ENCODE measurements around the gene RNU5D-1. TPM values are rescaled to one million over a fixed set of nuclear protein-coding genes. Genes with fewer than 3 reads are reported as not detected.

Gene RNU5D-1
- total RNA-seq, 4 donors from 2014 or later = not detected

DNA sequence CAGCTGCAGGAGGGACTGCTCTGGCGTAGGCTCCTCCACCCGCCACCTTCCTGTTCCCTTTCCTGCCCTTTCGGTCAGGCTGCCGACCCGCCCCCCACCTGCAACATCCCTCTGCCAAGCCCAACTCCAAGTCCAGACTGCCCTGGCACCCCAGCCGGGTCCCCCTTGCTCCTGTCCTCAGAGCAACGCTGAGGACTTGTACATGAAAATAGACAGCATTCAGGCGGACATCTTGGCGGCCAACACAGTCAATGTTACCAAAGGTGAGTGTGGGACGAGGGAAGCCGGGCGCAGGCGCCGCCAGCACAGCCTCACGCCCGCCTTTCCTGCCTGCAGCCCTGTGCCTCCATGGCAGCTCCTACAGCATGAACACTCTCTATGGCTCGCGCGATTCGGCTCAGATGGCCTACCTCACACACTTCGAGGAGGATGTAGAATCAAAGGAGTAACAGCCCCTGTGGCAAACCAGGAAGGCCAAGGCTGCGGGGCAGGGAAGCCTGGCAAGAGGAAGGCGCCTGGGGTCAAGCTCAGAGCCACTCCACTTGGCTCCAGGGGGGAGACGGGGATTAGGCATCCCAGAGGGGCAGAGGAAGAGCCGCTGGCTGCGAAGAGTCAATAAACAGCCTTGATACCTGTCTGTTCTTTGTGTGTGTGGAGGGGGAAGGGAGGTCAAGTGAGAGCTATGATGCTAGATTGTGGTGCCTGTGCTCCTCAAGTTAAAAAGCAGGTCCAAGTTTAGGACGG is 5.8 kb downstream of the RNU5D-1 start:
- H3K9me3 ChIP-seq = no peaks in the 10 kb centered on the region
- TF ChIP-seq, protein P1, sequence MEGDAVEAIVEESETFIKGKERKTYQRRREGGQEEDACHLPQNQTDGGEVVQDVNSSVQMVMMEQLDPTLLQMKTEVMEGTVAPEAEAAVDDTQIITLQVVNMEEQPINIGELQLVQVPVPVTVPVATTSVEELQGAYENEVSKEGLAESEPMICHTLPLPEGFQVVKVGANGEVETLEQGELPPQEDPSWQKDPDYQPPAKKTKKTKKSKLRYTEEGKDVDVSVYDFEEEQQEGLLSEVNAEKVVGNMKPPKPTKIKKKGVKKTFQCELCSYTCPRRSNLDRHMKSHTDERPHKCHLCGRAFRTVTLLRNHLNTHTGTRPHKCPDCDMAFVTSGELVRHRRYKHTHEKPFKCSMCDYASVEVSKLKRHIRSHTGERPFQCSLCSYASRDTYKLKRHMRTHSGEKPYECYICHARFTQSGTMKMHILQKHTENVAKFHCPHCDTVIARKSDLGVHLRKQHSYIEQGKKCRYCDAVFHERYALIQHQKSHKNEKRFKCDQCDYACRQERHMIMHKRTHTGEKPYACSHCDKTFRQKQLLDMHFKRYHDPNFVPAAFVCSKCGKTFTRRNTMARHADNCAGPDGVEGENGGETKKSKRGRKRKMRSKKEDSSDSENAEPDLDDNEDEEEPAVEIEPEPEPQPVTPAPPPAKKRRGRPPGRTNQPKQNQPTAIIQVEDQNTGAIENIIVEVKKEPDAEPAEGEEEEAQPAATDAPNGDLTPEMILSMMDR (IDR thresholded peaks at IDR 0.05) = no peak
- TF ChIP-seq POLR2A (IDR thresholded peaks at IDR 0.05) = no peak
- no peak for TF ChIP-seq EP300 (IDR thresholded peaks at IDR 0.05)
- WGBS, 2 donors = 83 to 86% methylated on average over 27 of the region's 27 CpGs
- peaks cover 0 to 13% (median 9%) of the 10 kb centered on the region in 4 donors for H3K4me1 ChIP-seq
- no peak overlapping the region for H3K4me3 ChIP-seq
- no peak overlapping the region for H3K27ac ChIP-seq
- no peaks in the 10 kb centered on the region for H3K36me3 ChIP-seq
- no peak for DNase-seq (ENCODE audit: low spot score in 2 of 2)
- H3K27me3 ChIP-seq = no peaks in the 10 kb centered on the region

DNA sequence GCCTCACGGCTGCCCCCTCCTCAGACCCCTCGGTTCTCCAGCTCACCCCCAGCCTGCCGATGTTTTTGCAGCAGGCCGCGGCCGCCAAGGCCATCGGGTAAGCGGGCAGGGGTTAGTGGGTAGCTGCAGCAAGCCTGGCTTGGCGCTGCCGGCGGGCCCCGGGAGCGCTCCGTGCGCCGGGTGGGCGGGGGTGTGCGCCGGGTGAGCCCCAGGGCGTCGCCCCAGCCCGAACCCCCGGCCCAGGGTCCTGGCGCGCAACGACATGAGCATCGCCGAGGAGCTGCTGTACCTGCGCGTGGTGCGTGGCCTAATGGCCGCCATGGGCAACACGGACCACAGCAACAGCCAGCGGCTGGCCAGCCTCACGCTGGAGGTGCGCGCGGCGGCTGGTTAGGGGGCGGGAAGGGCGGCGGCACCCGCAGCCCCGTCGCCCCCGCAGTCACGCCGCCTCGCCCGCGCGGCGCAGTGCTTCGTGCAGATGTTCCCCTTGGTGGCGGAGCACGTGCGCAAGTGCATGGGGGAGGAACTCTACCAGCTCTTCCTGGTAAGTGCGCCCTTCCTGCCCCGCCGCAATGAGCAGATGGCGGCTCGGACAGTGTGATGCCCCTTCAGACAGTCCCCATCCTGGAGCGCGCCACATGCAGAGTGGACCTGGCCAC is 6.5 kb downstream of the RNU5D-1 start:
- Histone ChIP-seq H3K9me3 (no peaks in the 10 kb centered on the region), H3K27ac (no peak overlapping the region), H3K4me3 (no peak overlapping the region), H3K36me3 (no peaks in the 10 kb centered on the region), H3K27me3 (no peaks in the 10 kb centered on the region), H3K4me1 (peaks cover 0 to 6% (median 3%) of the 10 kb centered on the region in 4 donors)
- DNase-seq (ENCODE audit: low spot score in 2 of 2) = no peak
- 80 to 85% methylated on average over 27 to 57 of the region's 64 CpGs for WGBS, 2 donors
- no peak for TF ChIP-seq EP300 (IDR thresholded peaks at IDR 0.05)

DNA sequence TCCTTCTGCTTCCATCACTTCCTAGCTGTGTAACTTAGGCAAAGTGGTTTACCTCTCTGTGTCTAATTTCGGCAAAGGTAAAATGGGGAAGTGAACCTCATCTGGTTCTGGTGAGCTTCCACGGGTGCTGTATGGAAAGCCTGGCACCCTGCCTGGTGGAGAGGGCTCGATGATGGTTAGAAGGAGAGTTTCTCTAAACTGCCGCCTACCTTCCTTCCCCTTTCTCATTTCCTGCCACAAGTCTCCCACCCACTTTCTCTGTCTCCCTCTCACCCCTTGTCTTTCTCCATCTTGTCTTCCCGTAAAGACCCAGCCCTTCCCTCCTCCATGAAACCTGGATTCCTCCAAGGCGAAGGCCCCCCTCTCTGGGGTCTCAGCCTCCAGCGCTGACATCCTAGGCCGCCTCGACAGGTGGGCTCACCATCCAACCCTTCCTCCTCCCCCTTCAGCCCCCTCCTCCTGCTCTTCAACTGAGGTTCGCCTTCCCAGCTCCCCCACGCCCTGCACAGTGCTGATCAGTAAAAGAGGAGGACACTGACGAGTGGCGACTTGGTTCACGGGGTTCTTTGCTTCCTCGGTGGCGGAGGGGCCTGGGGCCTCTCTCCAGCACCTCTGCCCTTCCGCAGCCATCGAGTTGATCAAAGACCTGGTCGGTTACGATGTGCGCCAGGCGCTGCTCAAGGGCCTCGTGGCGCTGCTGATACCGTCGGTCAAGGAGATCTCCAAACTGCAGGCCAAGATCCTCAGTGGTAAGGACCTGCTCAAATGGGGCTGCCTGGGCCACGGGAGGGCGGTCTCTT is 7.3 kb downstream of the RNU5D-1 start:
- H3K36me3 ChIP-seq = no peaks in the 10 kb centered on the region
- no peaks in the 10 kb centered on the region for H3K9me3 ChIP-seq
- DNase-seq (ENCODE audit: low spot score in 2 of 2) = peak in 1 of 2 donors; percentile 56
- no peaks in the 10 kb centered on the region for H3K27me3 ChIP-seq
- no peak overlapping the region for H3K27ac ChIP-seq
- TF ChIP-seq, protein P1 (IDR thresholded peaks at IDR 0.05) = no peak
- TF ChIP-seq POLR2A (IDR thresholded peaks at IDR 0.05) (no peak), EP300 (IDR thresholded peaks at IDR 0.05) (no peak)
- peaks cover 0 to 5% (median 0%) of the 10 kb centered on the region in 4 donors for H3K4me1 ChIP-seq
- no peak overlapping the region for H3K4me3 ChIP-seq
- 83 to 89% methylated on average over 26 to 28 of the region's 28 CpGs for WGBS, 2 donors

DNA sequence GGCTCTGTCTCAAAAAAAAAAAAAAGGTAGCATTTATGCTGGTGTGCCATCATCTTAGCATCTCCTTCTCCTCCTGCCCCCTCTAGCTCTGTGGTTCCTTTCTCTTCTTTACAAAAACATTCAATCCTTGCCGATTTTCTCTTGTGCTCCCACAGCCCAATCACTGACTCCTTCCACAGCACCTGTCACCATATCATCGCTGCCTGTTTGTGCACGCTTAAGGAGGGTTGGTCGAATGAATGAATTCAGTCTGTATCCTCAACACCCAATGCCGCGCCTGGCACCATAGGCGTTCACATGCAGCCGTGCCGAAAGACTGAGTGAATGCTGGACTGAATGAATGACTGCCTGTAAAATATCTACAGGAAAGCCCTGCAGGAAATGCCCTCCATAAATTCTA is 7.9 kb downstream of the RNU5D-1 start:
- 90 to 91% methylated on average over 9 of the region's 9 CpGs for WGBS, 2 donors
- no peak overlapping the region for H3K4me3 ChIP-seq
- H3K27me3 ChIP-seq = no peaks in the 10 kb centered on the region
- H3K36me3 ChIP-seq = no peaks in the 10 kb centered on the region
- DNase-seq (ENCODE audit: low spot score in 2 of 2) = no peak
- H3K27ac ChIP-seq = no peak overlapping the region
- no peaks in the 10 kb centered on the region for H3K9me3 ChIP-seq
- TF ChIP-seq EP300 (IDR thresholded peaks at IDR 0.05) (no peak), POLR2A (IDR thresholded peaks at IDR 0.05) (no peak)
- TF ChIP-seq, protein P1 (IDR thresholded peaks at IDR 0.05) = no peak
- H3K4me1 ChIP-seq = peaks cover 0 to 5% (median 0%) of the 10 kb centered on the region in 4 donors

DNA sequence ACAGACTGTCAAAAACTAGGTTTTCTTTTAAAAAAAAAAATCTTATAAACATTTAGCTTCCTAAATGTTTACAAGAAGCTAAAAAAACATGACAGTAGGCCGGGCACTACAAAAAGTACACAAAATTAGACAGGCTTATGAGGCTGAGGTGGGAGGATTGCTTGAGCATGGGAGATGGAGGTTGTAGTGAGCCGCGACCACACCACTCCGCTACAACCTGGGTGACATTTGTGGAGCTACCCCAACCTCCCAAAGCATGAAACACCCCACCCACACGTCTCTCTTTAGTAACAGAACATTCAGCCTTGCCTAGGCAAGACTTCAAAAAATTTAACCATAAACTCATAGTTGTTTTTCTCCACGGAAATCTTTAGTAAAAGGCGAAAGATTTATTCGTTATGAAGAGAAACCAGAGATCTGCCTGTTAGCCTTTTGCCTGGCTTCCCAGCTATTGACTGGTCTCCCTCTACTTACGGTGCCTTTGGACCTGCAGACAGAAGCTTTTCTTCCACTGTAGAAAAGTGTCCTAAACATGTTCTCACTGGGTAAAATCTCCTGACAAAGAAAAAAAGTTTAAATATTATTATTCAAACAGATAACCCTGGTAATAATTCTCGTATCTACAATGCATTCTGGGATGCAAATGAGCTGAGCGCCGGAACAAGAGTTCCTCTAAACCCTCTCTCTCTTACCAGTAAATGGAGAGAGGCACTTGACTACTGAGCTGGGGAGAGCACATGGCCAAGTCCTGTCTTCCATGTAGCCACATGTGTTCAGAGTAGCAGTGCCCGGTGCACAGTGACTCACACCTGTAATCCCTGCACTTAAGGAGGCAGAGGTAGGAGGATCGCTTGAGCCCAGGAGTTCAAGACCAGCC is 9.2 kb downstream of the RNU5D-1 start:
- Histone ChIP-seq H3K36me3 (no peaks in the 10 kb centered on the region), H3K27ac (peak overlapping the region in 3 of 4 donors; percentile 45 to 79 (median 58)), H3K4me3 (no peak overlapping the region), H3K27me3 (no peaks in the 10 kb centered on the region), H3K4me1 (peaks cover 0 to 5% (median 0%) of the 10 kb centered on the region in 4 donors), H3K9me3 (no peaks in the 10 kb centered on the region)
- TF ChIP-seq EP300 (IDR thresholded peaks at IDR 0.05) = peak in 1 of 2 donors; percentile 77
- TF ChIP-seq, protein P1 (IDR thresholded peaks at IDR 0.05) = no peak
- TF ChIP-seq POLR2A (IDR thresholded peaks at IDR 0.05) = peak; percentile 55 to 82
- DNase-seq (ENCODE audit: low spot score in 2 of 2) = no peak
- WGBS, 2 donors = 19 to 20% methylated on average over 14 of the region's 14 CpGs

Measured in tibial nerve (tissue), 4 donors.